CD4-positive, alpha-beta T cell treated with Interleukin-15 for 1 hour (primary cell): Measurements from ENCODE around the gene CTNNA2.
"Not testable (repeated sequence)": the region's sequence is repeated elsewhere in the genome, so short reads cannot be mapped to it uniquely, and the experiment has no call there.

Experiments
- DNase-seq: peaks from one replicate; pipeline ENCODE4 v3.0.0-alpha.2; 2020

CTNNA2 gene

GRCh38 chr2:79994161-79994560 is 481.3 kb downstream of the CTNNA2 start:
- DNase-seq, result no peak

- no peak for DNase-seq
These were observed 482.1 kb downstream of the CTNNA2 start for GRCh38 chr2:79994965-79995364.

- DNase-seq, result no peak
These were observed 483.9 kb downstream of the CTNNA2 start for GRCh38 chr2:79996709-79997108.

GRCh38 chr2:80001701-80002101 is 488.9 kb downstream of the CTNNA2 start:
- no peak for DNase-seq

- no peak for DNase-seq
These were observed 489.3 kb downstream of the CTNNA2 start for GRCh38 chr2:80002112-80002511.

GRCh38 chr2:80002568-80003157 is 489.8 kb downstream of the CTNNA2 start:
- no peak for DNase-seq

GRCh38 chr2:80007777-80008503 is 495.1 kb downstream of the CTNNA2 start:
- DNase-seq, result no peak

GRCh38 chr2:80008596-80008995 is 495.7 kb downstream of the CTNNA2 start:
- DNase-seq, result no peak

GRCh38 chr2:80009211-80009610 is 496.4 kb downstream of the CTNNA2 start:
- DNase-seq, result no peak

GRCh38 chr2:80012061-80012460 is 499.2 kb downstream of the CTNNA2 start:
- DNase-seq, result no peak

GRCh38 chr2:80014637-80015036 is 501.8 kb downstream of the CTNNA2 start:
- no peak for DNase-seq

GRCh38 chr2:80016171-80016570 is 503.3 kb downstream of the CTNNA2 start:
- no peak for DNase-seq

- no peak for DNase-seq
These were observed 507.0 kb downstream of the CTNNA2 start for GRCh38 chr2:80019571-80020460.

GRCh38 chr2:80022018-80022417 is 509.2 kb downstream of the CTNNA2 start:
- no peak for DNase-seq

- DNase-seq, result no peak
These were observed 513.3 kb downstream of the CTNNA2 start for GRCh38 chr2:80026040-80026729.

GRCh38 chr2:80028051-80028450 is 515.2 kb downstream of the CTNNA2 start:
- DNase-seq, result no peak

- no peak for DNase-seq
These were observed 515.7 kb downstream of the CTNNA2 start for GRCh38 chr2:80028584-80028983.

GRCh38 chr2:80030135-80030534 is 517.3 kb downstream of the CTNNA2 start:
- no peak for DNase-seq

GRCh38 chr2:80032684-80033083 is 519.8 kb downstream of the CTNNA2 start:
- DNase-seq, result not testable (repeated sequence)

- no peak for DNase-seq
These were observed 523.0 kb downstream of the CTNNA2 start for GRCh38 chr2:80035749-80036285.

GRCh38 chr2:80037310-80037709 is 524.5 kb downstream of the CTNNA2 start:
- no peak for DNase-seq

- no peak for DNase-seq
These were observed 527.4 kb downstream of the CTNNA2 start for GRCh38 chr2:80040226-80040625.

GRCh38 chr2:80042635-80043034 is 529.8 kb downstream of the CTNNA2 start:
- no peak for DNase-seq
